Spleen (tissue), 11 donors: Measurements from ENCODE around the gene CACNA1C. TPM values are rescaled to one million over a fixed set of nuclear protein-coding genes. Genes with fewer than 3 reads are reported as not detected.

Experiments
- DNase-seq: peaks from one replicate; pipeline ENCODE4 v3.0.0-alpha.2; 2020
- H3K27ac ChIP-seq, 8 donors: fragments of 200-600 bp; sonication (generic) in 7 of 8; 1 replicate in 4 of 8; 2 replicates in 4 of 8; pipeline versions ENCODE4 v1.5.0 to v1.8.0; 2016 to 2021; ENCODE audit warnings: inconsistent platforms in 4 of 8, mild to moderate bottlenecking in 4 of 8, moderate library complexity in 1 of 8
- H3K27me3 ChIP-seq, 7 donors: fragments of 200-600 bp; sonication (generic) in 6 of 7; replicated peaks in 1 of 7; 1 replicate in 4 of 7; 2 replicates in 3 of 7; pipeline versions ENCODE4 v1.5.0 to v1.8.0; 2016 to 2021; ENCODE audit warnings: inconsistent platforms in 3 of 7, mild to moderate bottlenecking in 1 of 7
- H3K36me3 ChIP-seq, 6 donors: fragments of 200-600 bp; sonication (generic) in 5 of 6; 1 replicate in 4 of 6; 2 replicates in 2 of 6; pipeline versions ENCODE4 v1.5.0 to v1.8.0; 2016 to 2021; ENCODE audit warnings: inconsistent platforms in 2 of 6
- H3K4me1 ChIP-seq, 6 donors: fragments of 200-600 bp; sonication (generic) in 5 of 6; 1 replicate in 3 of 6; 2 replicates in 3 of 6; pipeline versions ENCODE4 v1.5.0 to v1.8.0; 2016 to 2021; ENCODE audit warnings: inconsistent platforms in 3 of 6
- H3K4me3 ChIP-seq, 8 donors: fragments of 200-600 bp; sonication (generic) in 7 of 8; 1 replicate in 4 of 8; 2 replicates in 4 of 8; pipeline versions ENCODE4 v1.5.0 to v1.8.0; 2016 to 2021; ENCODE audit warnings: inconsistent platforms in 4 of 8, mild to moderate bottlenecking in 4 of 8, moderate library complexity in 2 of 8
- H3K9me3 ChIP-seq, 8 donors: fragments of 200-600 bp; sonication (generic) in 7 of 8; 1 replicate in 4 of 8; 2 replicates in 4 of 8; pipeline versions ENCODE4 v1.5.0 to v1.8.0; 2016 to 2021; ENCODE audit warnings: inconsistent platforms in 4 of 8
- CTCF ChIP-seq, 11 experiments: fragments of 200-600 bp in 7 of 11; fragments of 450-650 bp in 4 of 11; sonication (generic) in 4 of 11; IDR thresholded peaks in 8 of 11; conservative IDR thresholded peaks in 3 of 11; 1 replicate in 7 of 11; 2 replicates in 4 of 11; pipeline versions ENCODE4 v1.4.0 to v1.8.0; 2016 to 2021; ENCODE audit warnings: antibody characterized with exemption in 11 of 11, inconsistent platforms in 4 of 11, mild to moderate bottlenecking in 1 of 11
- POLR2A ChIP-seq, 3 donors: fragments of 450-650 bp; IDR thresholded peaks; one replicate each; pipeline ENCODE4 v1.5.1; 2017; ENCODE audit warnings: antibody characterized with exemption in 3 of 3, mild to moderate bottlenecking in 1 of 3
- POLR2AphosphoS5 ChIP-seq, 3 donors: sonication (generic); formaldehyde crosslinking; IDR thresholded peaks; one replicate each; pipeline ENCODE4 v1.5.1; 2017; ENCODE audit warnings: antibody characterized with exemption in 3 of 3
- WGBS, 5 donors: extraction: QIAGEN DNeasy Blood & Tissue Kit in 3 of 5; methylation state at CpG; one replicate each; pipeline versions ENCODE4 v1.1.5 to v1.1.7; 2013 to 2018; 5-methylcytosine and 5-hydroxymethylcytosine counted together
- intact Hi-C: fragments of 100-400 bp; cut with DNase I; formaldehyde crosslinking; loops from one replicate; pipeline ENCODE4 v1.15.0; 2023; ENCODE audit warnings: low total_unique reads
- polyA plus RNA-seq, 3 donors: library from polyadenylated mRNA; stranded (reverse); fragments of 200-250 nt; gene quantifications; one replicate each; pipeline ENCODE4 v1.2.1, GENCODE V29; 2013
- total RNA-seq, 7 donors: library from RNA; depleted of rRNA in 3 of 7; stranded (reverse); fragments of >200 nt in 3 of 7; fragmentation: NEBNext Ultra II Directional in 4 of 7; extraction: Animal tissue kit (Norgen Biotek cat#: 25700) in 4 of 7; gene quantifications; one replicate each; pipeline versions ENCODE4 v1.1.0 to v1.2.1, GENCODE V29; 2016 to 2021
- donor health status: healthy with polysubstance abuse.
- donor health status: DM: no; HTN: no; CAD: no; lungs with moderate emphysema.
- donor health status: DM: no; HTN: no; CAD: no.
- donor health status: Bipolar disorder and iron deficiency.
- donor health status: healthy.
- donor health status: DM: no; HTN: no; CAD: no.
- donor health status: DM: yes; HTN: yes; CAD: no.

The CACNA1C gene
- total and polyA plus RNA-seq, 10 donors = 0.67 to 27.6 (median 18.4) TPM

DNA sequence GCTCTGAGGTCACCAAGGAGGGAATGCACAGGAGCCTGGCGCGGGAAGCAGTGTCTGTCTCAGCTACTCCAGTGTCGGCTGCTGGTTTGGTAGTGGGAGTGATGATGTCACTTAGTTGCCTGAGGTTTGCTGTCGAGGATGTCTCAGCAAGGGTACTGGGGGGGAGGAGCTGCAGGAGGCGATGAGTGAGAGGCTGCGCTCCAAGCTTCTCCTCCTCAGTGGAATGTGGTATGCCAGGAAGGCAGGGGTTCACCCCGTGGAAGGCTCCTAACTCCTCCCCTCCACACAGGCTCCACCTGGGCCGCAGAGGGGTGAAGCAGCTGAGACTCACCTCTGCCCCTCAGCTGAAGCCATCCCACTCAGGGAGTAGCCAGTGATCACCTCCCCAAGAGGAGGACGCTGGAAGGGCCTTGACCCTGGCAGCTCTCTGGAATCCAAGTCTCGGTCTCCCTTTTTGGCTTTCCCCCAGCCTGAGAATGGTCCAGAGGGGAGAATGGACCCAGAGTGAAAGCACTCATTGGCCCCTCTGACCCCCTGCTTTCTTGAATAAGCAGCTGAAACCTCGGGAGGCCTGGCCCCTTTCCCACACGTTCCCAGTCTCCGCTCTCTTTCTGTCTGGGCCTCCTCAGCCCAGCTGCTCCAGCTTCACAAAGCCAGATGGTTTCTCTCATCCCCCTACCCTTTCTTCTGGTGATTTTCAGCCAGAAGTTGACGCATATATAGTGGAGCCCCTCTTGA lies 563.0 kb downstream of the CACNA1C start:
- TF ChIP-seq POLR2A (IDR thresholded peaks at IDR 0.05) = no peak
- TF ChIP-seq CTCF (IDR thresholded peaks at IDR 0.05 in 8 of 11, conservative IDR thresholded peaks at IDR 0.05 in 3 of 11) = no peak
- TF ChIP-seq POLR2AphosphoS5 (IDR thresholded peaks at IDR 0.05) = no peak
- DNase-seq = peak; percentile 52
- 68 to 84% (median 75%) methylated on average over 12 to 14 of the region's 14 CpGs for WGBS, 5 donors
- Histone ChIP-seq H3K36me3 (no peaks in the 10 kb centered on the region), H3K27me3 (peaks cover 0 to 28% (median 0%) of the 10 kb centered on the region in 7 donors), H3K9me3 (no peaks in the 10 kb centered on the region), H3K27ac (no peak overlapping the region), H3K4me3 (no peak overlapping the region), H3K4me1 (peaks cover 0 to 20% (median 2%) of the 10 kb centered on the region in 6 donors)
- intact Hi-C loops = no loop called here

DNA sequence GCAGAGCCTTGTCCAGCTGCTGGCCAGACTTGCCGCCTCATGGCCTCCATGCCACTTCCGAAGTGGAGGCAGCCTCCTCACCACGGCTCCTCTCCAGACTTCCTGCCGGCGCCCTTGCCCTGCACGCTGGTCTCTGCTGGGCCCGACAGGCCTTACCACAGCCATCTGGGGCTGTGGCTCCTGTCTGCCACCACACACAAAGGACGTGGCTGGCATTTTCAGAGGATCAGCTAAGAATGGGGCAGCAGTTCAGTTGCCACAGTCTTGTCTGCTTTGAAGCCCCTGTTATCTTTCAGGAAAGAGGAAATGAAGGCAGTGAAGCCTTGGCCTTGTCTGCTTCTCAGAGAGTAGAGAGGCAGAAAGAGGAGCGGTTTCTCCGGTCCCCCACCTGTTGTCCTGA lies 564.0 kb downstream of the CACNA1C start:
- H3K27me3 ChIP-seq = peaks cover 0 to 28% (median 0%) of the 10 kb centered on the region in 7 donors
- WGBS, 5 donors = 12 to 31% (median 19%) methylated on average over 10 of the region's 10 CpGs
- peaks cover 0 to 29% (median 3%) of the 10 kb centered on the region in 6 donors for H3K4me1 ChIP-seq
- H3K27ac ChIP-seq = peak overlapping the region in 1 of 8 donors; percentile 8
- no peak for DNase-seq
- H3K9me3 ChIP-seq = no peaks in the 10 kb centered on the region
- intact Hi-C loops = no loop called here
- TF ChIP-seq POLR2AphosphoS5 (IDR thresholded peaks at IDR 0.05) = no peak
- no peak overlapping the region for H3K4me3 ChIP-seq
- no peaks in the 10 kb centered on the region for H3K36me3 ChIP-seq

DNA sequence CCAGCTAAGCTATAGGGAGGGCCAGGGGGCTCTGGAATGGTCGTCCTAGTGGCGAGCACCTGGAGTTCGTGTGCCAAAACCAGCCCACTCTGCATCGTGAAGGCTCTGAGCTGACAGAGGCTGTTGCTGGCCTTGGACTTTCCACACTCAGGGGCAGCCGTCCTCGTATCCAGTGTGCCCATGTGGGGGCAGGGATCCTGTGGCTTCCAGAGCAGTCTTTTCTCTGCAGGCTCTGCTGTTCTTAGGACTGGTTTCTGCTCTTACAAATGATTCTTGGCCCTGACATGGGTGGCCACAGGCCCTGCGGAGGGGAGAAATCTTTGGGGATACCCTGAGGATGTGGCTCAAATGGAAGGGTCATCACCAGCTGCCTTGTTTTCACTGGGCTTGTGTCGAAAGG lies 564.6 kb downstream of the CACNA1C start:
- intact Hi-C loops = no loop called here
- H3K27ac ChIP-seq = no peak overlapping the region
- no peak overlapping the region for H3K4me3 ChIP-seq
- WGBS, 5 donors = 70 to 80% (median 72%) methylated on average over 6 to 8 of the region's 8 CpGs
- H3K9me3 ChIP-seq = no peaks in the 10 kb centered on the region
- peaks cover 0 to 29% (median 5%) of the 10 kb centered on the region in 6 donors for H3K4me1 ChIP-seq
- H3K27me3 ChIP-seq = peaks cover 0 to 28% (median 0%) of the 10 kb centered on the region in 7 donors
- no peak for DNase-seq
- no peak for TF ChIP-seq POLR2AphosphoS5 (IDR thresholded peaks at IDR 0.05)
- no peak for TF ChIP-seq POLR2A (IDR thresholded peaks at IDR 0.05)
- TF ChIP-seq CTCF (IDR thresholded peaks at IDR 0.05 in 8 of 11, conservative IDR thresholded peaks at IDR 0.05 in 3 of 11) = no peak
- H3K36me3 ChIP-seq = no peaks in the 10 kb centered on the region

DNA sequence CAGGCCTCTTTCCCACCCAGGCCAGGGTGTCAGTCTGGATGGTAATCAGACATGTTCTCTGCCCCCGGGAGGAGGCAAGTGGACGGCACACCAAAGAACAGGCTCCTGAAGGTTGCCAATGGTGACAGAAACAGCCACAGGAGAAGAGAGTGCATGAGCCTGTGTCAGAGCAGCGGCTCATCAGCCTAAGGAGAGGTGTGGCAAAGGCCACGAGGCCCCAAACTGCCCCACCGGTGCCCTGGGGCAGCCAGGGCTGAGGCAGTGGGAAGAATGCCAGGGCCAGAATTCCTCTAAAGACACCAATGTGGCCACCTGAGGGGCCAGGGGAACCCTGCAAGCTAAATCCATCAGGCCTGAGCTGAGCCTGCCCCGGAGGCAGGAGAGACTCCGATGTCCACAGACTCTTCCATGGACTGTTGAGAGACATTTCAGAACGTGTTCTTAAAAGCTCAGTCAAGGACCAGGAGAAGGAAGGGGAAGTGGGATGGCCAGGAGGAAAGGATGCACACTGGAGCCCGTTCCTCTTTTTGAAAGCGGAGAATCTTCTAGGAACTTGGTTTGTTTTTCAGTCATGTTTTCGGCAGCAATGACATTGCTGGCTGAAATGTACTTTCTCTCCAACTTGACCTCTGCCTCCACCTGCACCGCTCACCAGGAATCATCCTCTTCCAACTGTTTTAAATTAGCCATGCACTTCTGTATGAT lies 565.7 kb downstream of the CACNA1C start:
- Histone ChIP-seq H3K9me3 (no peaks in the 10 kb centered on the region), H3K27me3 (peaks cover 0 to 28% (median 0%) of the 10 kb centered on the region in 7 donors), H3K4me1 (peaks cover 0 to 29% (median 5%) of the 10 kb centered on the region in 6 donors), H3K27ac (no peak overlapping the region), H3K4me3 (no peak overlapping the region), H3K36me3 (no peaks in the 10 kb centered on the region)
- TF ChIP-seq POLR2A (IDR thresholded peaks at IDR 0.05) = no peak
- TF ChIP-seq POLR2AphosphoS5 (IDR thresholded peaks at IDR 0.05) = no peak
- no peak for TF ChIP-seq CTCF (IDR thresholded peaks at IDR 0.05 in 8 of 11, conservative IDR thresholded peaks at IDR 0.05 in 3 of 11)
- DNase-seq = no peak
- 63 to 73% (median 68%) methylated on average over 10 to 12 of the region's 12 CpGs for WGBS, 5 donors
- intact Hi-C loops = no loop called here
